WTC11 (cell line): ENCODE data around the gene NEAT1. TPM values are rescaled to one million over a fixed set of nuclear protein-coding genes. Genes with fewer than 3 reads are reported as not detected.

Source experiments
- CREM ChIP-seq: sonication (generic); formaldehyde crosslinking; IDR thresholded peaks from 2 replicates; pipeline ENCODE4 v1.8.1; 2022; ENCODE audit warnings: mild to moderate bottlenecking, missing genetic modification reagents, moderate library complexity
- NR1H2 ChIP-seq: sonication (generic); formaldehyde crosslinking; IDR thresholded peaks from 2 replicates; pipeline ENCODE4 v1.9.0; 2021; ENCODE audit warnings: mild to moderate bottlenecking, moderate library complexity, missing genetic modification reagents
- NR3C1 ChIP-seq: sonication (generic); formaldehyde crosslinking; conservative IDR thresholded peaks from 2 replicates; pipeline ENCODE4 v1.8.1; 2023; ENCODE audit warnings: low read depth, mild to moderate bottlenecking, missing genetic modification reagents
- PRRX2 ChIP-seq: fragments of 250-450 bp; sonication (Bioruptor Pico); IDR thresholded peaks from 2 replicates; pipeline ENCODE4 v1.8.0; 2021; ENCODE audit warnings: mild to moderate bottlenecking
- SMAD3 ChIP-seq: sonication (generic); formaldehyde crosslinking; IDR thresholded peaks from 2 replicates; pipeline ENCODE4 v1.8.0; 2022; ENCODE audit warnings: missing genetic modification reagents, mild to moderate bottlenecking, borderline replicate concordance
- TEAD1 ChIP-seq: sonication (generic); formaldehyde crosslinking; IDR thresholded peaks from 2 replicates; pipeline ENCODE4 v1.8.0; 2022; ENCODE audit warnings: mild to moderate bottlenecking, missing genetic modification reagents
- USF2 ChIP-seq: sonication (generic); formaldehyde crosslinking; IDR thresholded peaks from 2 replicates; pipeline ENCODE4 v1.8.1; 2023; ENCODE audit warnings: mild to moderate bottlenecking, missing genetic modification reagents, moderate library complexity
- total RNA-seq: library from RNA; stranded (reverse); gene quantifications from 3 replicates; pipeline ENCODE4 v1.2.3, GENCODE V29; 2021
- TF ChIP-seq, protein P1 (sequence below): sonication (generic); formaldehyde crosslinking; IDR thresholded peaks from 2 replicates; pipeline ENCODE4 v1.8.0; 2022; ENCODE audit warnings: mild to moderate bottlenecking, missing genetic modification reagents
- TF ChIP-seq, protein P2 (sequence below): sonication (generic); formaldehyde crosslinking; IDR thresholded peaks from 2 replicates; pipeline ENCODE4 v1.8.1; 2022; ENCODE audit warnings: missing genetic modification reagents, borderline replicate concordance

The NEAT1 gene
- total RNA-seq, 1 experiment from 2014 or later = 38.1 TPM

- TF ChIP-seq PRRX2 (CRISPR knock-in tag) (no peak), NR1H2 (no peak), SMAD3 (CRISPR knock-in tag) (no peak), NR3C1 (CRISPR knock-in tag) (no peak), CREM (no peak), TEAD1 (CRISPR knock-in tag) (no peak), USF2 (no peak)
- TF ChIP-seq, protein P1, sequence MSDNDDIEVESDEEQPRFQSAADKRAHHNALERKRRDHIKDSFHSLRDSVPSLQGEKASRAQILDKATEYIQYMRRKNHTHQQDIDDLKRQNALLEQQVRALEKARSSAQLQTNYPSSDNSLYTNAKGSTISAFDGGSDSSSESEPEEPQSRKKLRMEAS (CRISPR knock-in tag) = no peak
- TF ChIP-seq, protein P2, sequence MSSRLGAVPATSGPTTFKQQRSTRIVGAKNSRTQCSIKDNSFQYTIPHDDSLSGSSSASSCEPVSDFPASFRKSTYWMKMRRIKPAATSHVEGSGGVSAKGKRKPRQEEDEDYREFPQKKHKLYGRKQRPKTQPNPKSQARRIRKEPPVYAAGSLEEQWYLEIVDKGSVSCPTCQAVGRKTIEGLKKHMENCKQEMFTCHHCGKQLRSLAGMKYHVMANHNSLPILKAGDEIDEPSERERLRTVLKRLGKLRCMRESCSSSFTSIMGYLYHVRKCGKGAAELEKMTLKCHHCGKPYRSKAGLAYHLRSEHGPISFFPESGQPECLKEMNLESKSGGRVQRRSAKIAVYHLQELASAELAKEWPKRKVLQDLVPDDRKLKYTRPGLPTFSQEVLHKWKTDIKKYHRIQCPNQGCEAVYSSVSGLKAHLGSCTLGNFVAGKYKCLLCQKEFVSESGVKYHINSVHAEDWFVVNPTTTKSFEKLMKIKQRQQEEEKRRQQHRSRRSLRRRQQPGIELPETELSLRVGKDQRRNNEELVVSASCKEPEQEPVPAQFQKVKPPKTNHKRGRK (CRISPR knock-in tag) = no peak
Measured at GRCh38 chr11:65493367-65494176, 71.0 kb downstream of the NEAT1 start (continued).

Other genes with a start within 250 kb of the NEAT1 start
- 204 to 257 TPM (median 218 TPM) in 3 replicates for gene CAPN1, start 240.9 kb upstream of the NEAT1 start, total RNA-seq
- 26.9 to 35.6 TPM (median 28.5 TPM) in 3 replicates for gene POLA2, start 160.8 kb upstream of the NEAT1 start, total RNA-seq
- gene CDC42EP2, start 107.9 kb upstream of the NEAT1 start, total RNA-seq = 11.0 to 15.2 TPM (median 11.5 TPM) in 3 replicates
- 59.0 to 71.0 TPM (median 66.3 TPM) in 3 replicates for gene DPF2, start 88.9 kb upstream of the NEAT1 start, total RNA-seq
- 1.9 to 2.3 TPM (median 2.1 TPM) in 3 replicates for gene TIGD3, start 68.0 kb upstream of the NEAT1 start, total RNA-seq
- 1.5 to 2.5 TPM (median 1.7 TPM) in 3 replicates for gene SLC25A45, start 40.2 kb upstream of the NEAT1 start, total RNA-seq
- 21.5 to 23.7 TPM (median 22.9 TPM) in 3 replicates for gene FRMD8, start 36.2 kb upstream of the NEAT1 start, total RNA-seq
- gene MALAT1, start 76.2 kb downstream of the NEAT1 start, total RNA-seq = 1,830 to 2,350 TPM (median 2,261 TPM) in 3 replicates
- 69.6 to 76.8 TPM (median 73.0 TPM) in 3 replicates for gene SCYL1, start 102.3 kb downstream of the NEAT1 start, total RNA-seq
- 15.9 to 23.6 TPM (median 20.7 TPM) in 3 replicates for gene LTBP3, start 135.6 kb downstream of the NEAT1 start, total RNA-seq
- 54.8 to 70.9 TPM (median 55.7 TPM) in 3 replicates for gene ZNRD2, start 147.7 kb downstream of the NEAT1 start, total RNA-seq
- 13.3 to 17.5 TPM (median 16.7 TPM) in 3 replicates for gene FAM89B, start 149.7 kb downstream of the NEAT1 start, total RNA-seq
- 11.8 to 13.7 TPM (median 12.6 TPM) in 3 replicates for gene EHBP1L1, start 153.3 kb downstream of the NEAT1 start, total RNA-seq
- gene KCNK7, start 173.0 kb downstream of the NEAT1 start, total RNA-seq = 1.4 to 2.1 TPM (median 2.0 TPM) in 3 replicates
- gene MAP3K11, start 191.4 kb downstream of the NEAT1 start, total RNA-seq = 46.1 to 56.1 TPM (median 52.8 TPM) in 3 replicates
- gene PCNX3, start 193.0 kb downstream of the NEAT1 start, total RNA-seq = 44.6 to 51.6 TPM (median 45.8 TPM) in 3 replicates
- 63.3 to 71.7 TPM (median 65.4 TPM) in 3 replicates for gene SIPA1, start 215.3 kb downstream of the NEAT1 start, total RNA-seq
- 26.3 to 35.1 TPM (median 29.0 TPM) in 3 replicates for gene RELA, start 240.1 kb downstream of the NEAT1 start, total RNA-seq